ENCODE results near the gene UQCC3.

DNA sequence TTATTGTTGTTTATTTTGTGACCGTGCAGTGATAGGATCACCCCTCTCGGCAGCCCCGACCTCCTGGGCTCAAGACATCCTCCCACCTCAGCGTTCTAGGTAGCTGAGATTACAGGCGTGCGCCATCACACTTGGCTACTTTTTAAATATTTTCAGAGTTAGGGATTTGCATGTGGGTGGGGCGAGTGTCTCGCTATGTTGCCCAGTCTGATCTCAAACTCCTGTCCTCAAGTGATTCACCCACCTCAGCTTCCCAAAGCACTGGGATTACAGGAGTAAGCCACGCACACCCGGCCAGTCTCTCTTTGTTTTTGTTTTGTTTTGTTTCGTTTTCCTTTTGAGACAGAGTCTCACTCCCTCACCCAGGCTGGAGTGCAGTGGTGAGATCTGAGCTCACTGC lies 17.2 kb upstream of the UQCC3 start:
- TF ChIP-seq POLR2A (IDR thresholded peaks at IDR 0.05) (no peak), CTCF (IDR thresholded peaks at IDR 0.05) (no peak), EP300 (IDR thresholded peaks at IDR 0.05) (no peak)
